OCI-LY7 (cell line): Measurements from ENCODE around the gene ECEL1.

Experiments used
- CTCF ChIP-seq: fragments of 200-600 bp; sonication (generic); conservative IDR thresholded peaks from 2 replicates; pipeline ENCODE4 v1.5.1; 2014; ENCODE audit warnings: mild to moderate bottlenecking, antibody characterized with exemption, low read length, moderate library complexity, mixed read lengths
- EZH2phosphoT487 ChIP-seq: fragments of 200-600 bp; sonication (generic); IDR thresholded peaks from 2 replicates; pipeline ENCODE4 v1.6.1; 2018; ENCODE audit warnings: low read depth, borderline replicate concordance, mild to moderate bottlenecking, mixed run types, antibody characterized with exemption, low read length, moderate library complexity, mixed read lengths

GRCh38 chr2:232522623-232523401 is 35.2 kb upstream of the ECEL1 start:
- TF ChIP-seq CTCF (no peak), EZH2phosphoT487 (no peak)
